ENCODE data around the gene BAG2.

- no peak for TF ChIP-seq EP300 (IDR thresholded peaks at IDR 0.05)
- TF ChIP-seq RFX5 (IDR thresholded peaks at IDR 0.05): no peak
- no peak for TF ChIP-seq CTCF (IDR thresholded peaks at IDR 0.05)
- TF ChIP-seq POLR2A (IDR thresholded peaks at IDR 0.05; ENCODE audit: low read length): no peak
- no peak for TF ChIP-seq HDAC2 (IDR thresholded peaks at IDR 0.05)
- TF ChIP-seq RNF2 (IDR thresholded peaks at IDR 0.05; ENCODE audit: borderline replicate concordance, low read depth): no peak
Measured at GRCh38 chr6:57195457-57195856, 23.3 kb downstream of the BAG2 start.
